Left hindlimb (tissue), 1 donor: Measurements from ENCODE around the gene ANKRD27.
"Not testable (repeated sequence)": the region's sequence is repeated elsewhere in the genome, so short reads cannot be mapped to it uniquely, and the experiment has no call there.

Experiments used
- DNase-seq: peaks from one replicate; pipeline ENCODE4 v3.0.0-alpha.2; 2018

Gene ANKRD27

GRCh38 chr19:32674931-32675719, at the start of gene ANKRD27:
Gene ANKRD27, minus strand, starts transcription at chr19:32675180. Its CDS starts 16,165 bp downstream, at chr19:32659015.
- DNase-seq: peak; percentile 99

- no peak for DNase-seq
Observed at GRCh38 chr19:32720936-32721250, 45.9 kb upstream of the ANKRD27 start.

- no peak for DNase-seq
Observed at GRCh38 chr19:32720216-32720935, 45.4 kb upstream of the ANKRD27 start.

GRCh38 chr19:32719611-32720059, 44.7 kb upstream of the ANKRD27 start, which contains the start of gene TDRD12:
Gene TDRD12, plus strand, starts transcription at chr19:32719767. Its CDS starts 306 bp downstream, at chr19:32720073.
- no peak for DNase-seq

GRCh38 chr19:32718286-32718685, 43.3 kb upstream of the ANKRD27 start:
- DNase-seq: no peak

GRCh38 chr19:32717496-32717895, 42.5 kb upstream of the ANKRD27 start:
- DNase-seq: no peak

GRCh38 chr19:32716203-32716602, 41.2 kb upstream of the ANKRD27 start:
- DNase-seq: not testable (repeated sequence)

- no peak for DNase-seq
Observed at GRCh38 chr19:32711747-32712146, 36.8 kb upstream of the ANKRD27 start.

GRCh38 chr19:32709032-32709431, 34.1 kb upstream of the ANKRD27 start:
- no peak for DNase-seq

GRCh38 chr19:32708457-32708856, 33.5 kb upstream of the ANKRD27 start:
- DNase-seq: no peak

GRCh38 chr19:32704006-32704405, 29.0 kb upstream of the ANKRD27 start:
- DNase-seq: not testable (repeated sequence)

- no peak for DNase-seq
Observed at GRCh38 chr19:32702010-32702409, 27.0 kb upstream of the ANKRD27 start.

- not testable (repeated sequence) for DNase-seq
Observed at GRCh38 chr19:32700129-32700528, 25.1 kb upstream of the ANKRD27 start.

GRCh38 chr19:32696771-32697170, 21.8 kb upstream of the ANKRD27 start:
- DNase-seq: not testable (repeated sequence)

- not testable (repeated sequence) for DNase-seq
Observed at GRCh38 chr19:32695506-32695905, 20.5 kb upstream of the ANKRD27 start.

GRCh38 chr19:32694851-32695250, 19.9 kb upstream of the ANKRD27 start:
- not testable (repeated sequence) for DNase-seq

GRCh38 chr19:32694316-32694715, 19.3 kb upstream of the ANKRD27 start:
- not testable (repeated sequence) for DNase-seq

- DNase-seq: not testable (repeated sequence)
Observed at GRCh38 chr19:32693151-32694108, 18.4 kb upstream of the ANKRD27 start.

GRCh38 chr19:32692727-32693061, 17.7 kb upstream of the ANKRD27 start:
- DNase-seq: no peak

GRCh38 chr19:32691952-32692726, 17.2 kb upstream of the ANKRD27 start:
- DNase-seq: peak; percentile 77

- peak; percentile 84 for DNase-seq
Observed at GRCh38 chr19:32691291-32691951, 16.4 kb upstream of the ANKRD27 start, which contains the start of gene NUDT19. Gene NUDT19, plus strand, starts transcription at chr19:32691821. Its CDS starts 140 bp downstream, at chr19:32691961.
